Activated effector memory CD4-positive, alpha-beta T cell treated with Interleukin-2 at 50 U/mL for 16 hours (primary cell): ENCODE results near the gene BMPR1A.

Experiments
- DNase-seq: peaks from one replicate; pipeline ENCODE4 v3.0.0-alpha.2; 2020

The BMPR1A gene

DNA sequence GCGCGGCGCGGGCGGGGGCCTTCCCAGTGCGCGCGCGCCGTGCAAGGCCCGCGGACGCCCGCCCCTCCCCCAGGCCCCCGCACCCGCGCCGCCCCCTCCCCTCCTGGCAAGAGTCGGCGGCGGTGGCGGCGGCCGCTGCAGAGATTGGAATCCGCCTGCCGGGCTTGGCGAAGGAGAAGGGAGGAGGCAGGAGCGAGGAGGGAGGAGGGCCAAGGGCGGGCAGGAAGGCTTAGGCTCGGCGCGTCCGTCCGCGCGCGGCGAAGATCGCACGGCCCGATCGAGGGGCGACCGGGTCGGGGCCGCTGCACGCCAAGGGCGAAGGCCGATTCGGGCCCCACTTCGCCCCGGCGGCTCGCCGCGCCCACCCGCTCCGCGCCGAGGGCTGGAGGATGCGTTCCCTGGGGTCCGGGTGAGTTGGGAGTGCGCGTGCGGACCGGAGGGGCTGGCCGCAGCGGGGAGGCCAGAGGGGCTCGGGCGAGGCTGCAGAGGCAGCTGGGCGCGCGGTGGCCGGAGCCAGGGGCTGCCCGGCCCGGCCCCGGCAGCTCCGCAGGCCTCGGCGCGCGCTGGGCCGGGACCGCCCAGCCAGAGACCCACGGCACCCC lies at the start of gene BMPR1A:
TSS of gene BMPR1A (plus strand) at position 109 of the 602 bp plus-strand sequence. CDS start 119,400 bp downstream, outside the sequence.
- DNase-seq: no peak

DNA sequence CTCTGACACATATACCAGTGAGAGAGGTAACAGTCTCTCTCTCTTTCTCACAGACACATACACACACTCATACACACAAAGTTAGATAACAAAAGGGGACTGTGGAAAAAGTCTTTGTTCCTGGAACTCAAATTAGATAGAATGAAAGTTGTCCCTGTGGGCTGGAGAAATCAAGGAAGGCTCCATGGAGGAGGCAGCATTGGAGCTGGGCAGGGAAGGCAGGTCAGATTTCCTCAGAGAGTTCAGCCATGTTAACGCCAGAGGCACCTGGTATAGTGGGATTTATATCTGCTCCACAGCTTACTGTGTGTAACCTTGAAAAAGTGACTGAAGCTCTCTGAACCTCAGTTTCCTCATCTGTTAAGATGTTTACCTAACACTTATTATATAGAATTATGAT lies 49.4 kb upstream of the BMPR1A start:
- no peak for DNase-seq

DNA sequence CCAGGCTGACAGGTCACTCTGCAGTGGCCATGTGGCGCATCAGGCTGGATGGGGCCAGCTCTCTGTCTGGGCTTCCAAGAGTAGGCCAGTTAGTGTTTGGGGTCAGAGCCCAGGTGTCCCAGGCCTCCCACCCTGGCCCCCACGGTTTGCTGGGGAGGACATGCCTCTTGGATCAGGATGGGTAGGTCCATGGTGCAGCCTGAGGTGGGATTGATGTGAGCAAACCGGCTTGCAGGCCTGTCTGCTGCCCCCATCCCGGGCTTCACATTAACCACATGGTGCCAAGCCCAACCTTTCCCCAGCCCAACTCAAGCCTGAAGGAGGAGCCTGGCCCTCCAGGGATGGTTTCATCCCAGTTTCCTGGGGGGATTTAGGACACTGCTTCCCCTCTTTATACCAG lies 48.9 kb upstream of the BMPR1A start:
- DNase-seq: no peak

DNA sequence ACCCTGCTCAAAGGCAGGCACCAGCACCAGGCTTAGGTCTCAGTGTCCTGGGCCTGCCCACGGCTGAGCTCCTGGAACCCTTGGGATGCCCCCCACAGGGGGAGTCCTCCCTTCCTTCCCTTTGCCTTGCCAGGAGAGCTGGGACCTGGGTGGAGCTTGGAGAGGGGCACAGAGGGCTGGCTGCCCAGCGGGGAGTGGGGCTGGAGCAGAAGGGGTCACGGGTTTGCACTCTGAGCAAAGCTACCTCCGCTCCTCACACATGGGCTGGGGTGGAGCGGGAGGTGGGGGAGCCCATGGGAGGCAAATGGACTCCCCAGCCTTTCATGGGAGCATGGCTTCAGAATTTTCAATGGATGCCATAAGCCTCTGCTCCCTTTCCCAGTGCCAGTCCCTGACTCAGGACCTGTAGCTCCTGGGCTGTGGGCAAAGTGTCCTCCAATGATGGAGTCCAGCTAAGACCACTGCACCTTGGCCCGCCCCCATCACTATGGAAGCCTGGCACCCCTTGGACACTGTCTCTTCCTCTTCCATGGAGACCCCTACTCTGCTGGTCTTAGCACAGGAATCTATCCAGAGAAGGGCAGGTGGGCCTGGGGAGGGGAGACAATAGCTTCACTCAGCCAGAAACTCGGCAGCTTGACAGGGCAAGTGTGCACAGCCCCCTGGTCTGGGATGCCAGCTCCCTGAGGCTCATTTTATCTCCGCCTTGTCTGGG lies 48.2 kb upstream of the BMPR1A start:
- no peak for DNase-seq

DNA sequence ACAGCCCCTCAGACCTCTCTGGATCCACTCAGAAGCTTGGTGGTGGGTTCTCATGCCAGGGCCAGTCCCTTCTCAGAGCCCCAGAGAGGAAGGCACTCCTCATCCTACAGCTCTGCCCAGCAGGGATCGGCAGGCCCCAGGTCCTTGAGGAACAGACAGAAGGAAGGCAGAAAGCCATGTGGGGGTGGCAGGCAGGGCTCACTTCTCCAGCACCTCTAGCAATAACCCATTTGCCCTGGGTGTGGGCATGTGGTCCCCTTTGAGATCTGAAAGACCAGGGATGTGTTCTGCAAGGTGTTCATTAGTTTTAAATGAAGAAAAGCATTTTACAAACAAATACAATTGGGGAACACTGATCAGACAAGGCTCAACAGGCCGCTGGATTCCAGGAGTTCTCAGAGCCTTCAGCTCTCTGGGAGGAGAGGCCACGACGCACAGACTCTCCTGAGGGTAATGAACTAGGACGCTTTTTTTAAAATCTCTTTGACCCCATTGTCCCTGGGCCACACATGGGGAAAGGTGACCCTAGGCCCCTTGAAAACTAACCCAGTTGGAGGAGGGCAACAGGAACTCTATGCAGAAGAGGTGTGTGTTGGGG lies 47.5 kb upstream of the BMPR1A start:
- no peak for DNase-seq

DNA sequence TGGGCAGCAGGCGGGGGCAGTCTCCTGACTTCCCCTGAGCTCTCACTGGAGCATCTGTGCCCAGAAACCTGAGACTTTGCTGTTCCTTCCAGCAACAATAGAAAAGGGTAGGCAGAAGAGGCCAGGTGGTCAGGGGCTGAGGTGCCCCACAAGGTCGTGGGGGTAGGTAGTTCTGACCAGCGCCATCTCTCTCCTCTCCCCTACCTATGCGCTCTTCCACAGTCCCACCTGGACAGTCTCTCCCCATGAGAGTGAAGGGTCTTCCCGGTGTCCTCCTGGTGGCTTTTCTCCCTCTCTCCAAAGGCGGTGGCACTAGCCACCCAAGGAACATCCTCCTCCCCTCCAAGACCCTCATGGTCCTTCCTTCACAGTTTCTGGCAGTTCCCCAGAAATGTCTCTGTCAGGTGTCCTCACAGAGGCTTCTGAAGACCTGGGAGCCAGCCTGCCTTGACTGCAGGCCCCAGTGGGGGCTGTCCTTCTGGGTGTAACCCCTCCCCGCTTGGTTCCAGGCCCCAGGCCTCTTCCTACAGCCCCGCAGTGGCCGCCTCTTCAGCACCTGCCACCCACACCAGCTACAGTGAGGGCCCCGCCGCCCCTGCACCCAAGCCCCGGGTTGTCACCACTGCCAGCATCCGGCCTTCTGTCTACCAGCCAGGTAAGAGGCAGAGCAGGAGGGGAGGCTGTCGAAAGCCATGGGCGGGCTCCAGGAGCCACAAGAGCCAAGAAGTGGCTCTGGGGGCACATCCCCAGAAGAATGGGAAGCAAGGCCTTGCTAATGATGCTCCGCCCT lies 46.8 kb upstream of the BMPR1A start:
- DNase-seq: no peak

DNA sequence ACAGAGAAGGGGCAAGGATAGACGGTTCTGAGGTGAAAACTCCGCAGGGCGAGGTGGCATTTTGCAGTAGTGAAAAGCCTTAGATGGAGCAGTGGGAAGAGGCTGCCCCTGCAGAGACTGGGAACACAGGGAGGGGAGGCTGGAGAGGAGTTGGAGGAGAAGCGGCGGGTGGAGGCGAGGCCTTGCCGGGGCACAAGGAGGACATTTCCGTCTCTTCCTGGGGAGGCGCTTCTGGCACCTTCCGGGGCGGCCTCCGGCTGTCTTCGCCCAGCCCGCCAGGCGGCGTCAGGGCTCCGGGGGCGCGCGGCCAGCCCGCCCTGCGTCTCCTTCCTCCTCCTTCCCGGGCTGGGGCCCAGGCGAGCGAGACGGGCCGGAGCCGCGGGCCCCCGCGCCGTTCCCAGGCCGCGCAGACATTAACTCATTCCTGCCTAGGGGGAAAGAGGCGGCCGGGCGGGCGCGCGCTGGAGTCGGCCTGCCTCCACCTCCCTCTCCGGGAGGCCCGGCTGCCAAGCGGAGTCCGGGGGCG lies 45.4 kb upstream of the BMPR1A start:
- DNase-seq: peak; percentile 82

DNA sequence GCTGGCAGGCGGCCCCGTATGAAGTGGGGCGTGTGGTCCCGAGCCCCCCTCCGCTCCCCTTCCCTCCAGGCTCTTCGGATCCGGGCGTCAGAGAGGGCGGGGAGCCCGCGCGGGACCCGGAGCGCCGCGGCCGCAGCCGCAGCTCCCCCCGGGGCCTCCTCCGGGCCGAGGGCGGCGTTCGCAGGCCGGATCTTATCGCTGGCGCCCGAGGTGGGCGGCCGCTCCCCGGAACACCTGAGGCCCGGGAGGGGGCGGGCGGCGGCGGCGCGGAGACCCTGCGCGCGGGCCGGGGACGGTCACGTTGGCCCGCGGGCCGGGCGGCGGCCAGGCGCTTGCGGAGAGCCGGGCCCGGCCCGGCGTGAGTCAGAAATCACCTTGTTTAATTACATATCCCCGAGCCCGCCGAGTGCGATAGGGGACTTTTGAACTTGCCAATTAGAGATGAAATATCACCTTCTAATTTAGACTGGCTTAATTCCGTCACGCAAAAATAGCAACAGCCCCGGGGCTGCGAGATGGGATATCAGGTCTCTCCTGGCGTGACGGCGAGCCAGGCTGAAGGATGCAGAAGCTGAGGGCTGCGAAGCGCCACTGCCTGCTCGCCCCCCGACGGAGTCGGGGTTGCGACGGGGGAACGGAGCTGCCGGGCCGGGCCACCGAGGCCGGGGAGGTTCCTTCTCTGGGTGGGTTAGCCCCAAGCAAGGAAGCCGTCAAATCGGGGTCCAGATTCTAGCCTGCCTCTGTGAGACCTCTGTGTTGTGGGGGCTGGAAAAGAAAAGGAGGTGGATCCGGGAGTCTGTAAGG lies 44.7 kb upstream of the BMPR1A start:
- peak; percentile 44 for DNase-seq

DNA sequence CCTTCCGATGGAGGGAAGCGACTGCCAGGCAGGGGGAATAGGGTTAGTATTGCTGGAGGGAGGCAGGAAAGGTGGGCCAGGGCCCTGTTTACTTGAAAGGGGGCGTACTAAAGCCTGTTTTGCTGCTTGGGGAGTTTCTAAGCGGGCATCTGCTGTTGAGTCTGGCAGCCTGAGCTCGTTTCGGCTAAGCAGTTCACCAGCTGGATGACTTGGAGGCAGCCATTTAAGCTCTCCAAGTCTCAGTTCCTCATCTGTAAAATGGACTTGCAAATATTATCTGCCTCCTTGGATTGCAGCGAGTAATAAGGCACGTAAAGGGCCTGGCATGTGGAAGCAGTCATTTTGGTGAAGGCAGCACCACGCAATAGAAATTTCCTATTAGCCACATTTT lies 44.1 kb upstream of the BMPR1A start:
- no peak for DNase-seq

DNA sequence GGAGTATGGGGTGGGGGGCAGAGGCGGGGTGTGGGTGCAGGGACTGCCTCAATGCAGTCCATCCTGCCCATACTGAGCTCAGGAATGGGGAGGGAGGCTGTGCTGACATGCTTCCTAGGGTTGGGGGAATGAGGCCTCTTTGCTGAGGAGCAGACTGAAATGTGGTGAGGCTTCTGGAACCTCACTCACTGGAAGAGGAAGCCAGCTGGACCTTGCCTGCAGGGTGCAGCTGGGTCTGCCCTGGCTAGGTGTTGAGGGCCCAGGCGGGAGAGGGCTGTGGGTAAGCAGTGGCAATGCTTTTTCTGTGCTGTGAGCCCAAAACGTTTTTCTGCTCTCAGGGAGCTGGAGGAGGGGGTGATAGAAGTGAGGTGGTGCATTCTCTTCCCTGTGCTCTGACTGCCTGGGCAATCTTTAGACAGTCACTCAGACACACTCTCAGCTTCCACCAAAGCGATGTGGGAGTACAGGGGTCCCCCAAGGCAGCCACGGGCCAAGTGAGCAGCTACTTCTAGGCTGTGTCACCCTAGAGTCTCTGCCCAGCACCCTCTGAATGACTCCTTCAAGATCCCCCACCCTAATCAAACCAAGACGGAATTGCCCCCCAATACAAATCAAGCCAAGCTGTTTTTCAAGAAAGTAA lies 41.1 kb upstream of the BMPR1A start:
- no peak for DNase-seq

DNA sequence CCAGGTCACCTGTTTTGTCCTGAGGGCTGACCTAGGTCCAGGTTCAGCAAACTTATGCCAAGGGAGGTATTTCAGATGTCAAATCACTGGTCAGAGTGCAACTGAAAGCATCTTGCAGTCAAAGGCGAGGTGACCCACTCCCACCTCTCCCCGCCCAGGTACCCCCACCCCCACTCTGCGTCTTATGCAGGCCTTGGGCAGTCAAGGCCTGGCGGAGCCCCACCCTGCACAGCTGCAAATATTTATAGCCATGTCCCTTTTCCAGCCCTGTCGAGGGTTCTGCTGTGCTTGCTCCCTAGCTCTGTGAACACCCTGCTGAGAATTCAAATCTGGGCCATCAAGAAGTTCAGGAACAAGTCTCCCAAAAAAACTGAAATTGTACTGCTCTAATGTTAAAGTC lies 40.6 kb upstream of the BMPR1A start:
- DNase-seq: no peak

DNA sequence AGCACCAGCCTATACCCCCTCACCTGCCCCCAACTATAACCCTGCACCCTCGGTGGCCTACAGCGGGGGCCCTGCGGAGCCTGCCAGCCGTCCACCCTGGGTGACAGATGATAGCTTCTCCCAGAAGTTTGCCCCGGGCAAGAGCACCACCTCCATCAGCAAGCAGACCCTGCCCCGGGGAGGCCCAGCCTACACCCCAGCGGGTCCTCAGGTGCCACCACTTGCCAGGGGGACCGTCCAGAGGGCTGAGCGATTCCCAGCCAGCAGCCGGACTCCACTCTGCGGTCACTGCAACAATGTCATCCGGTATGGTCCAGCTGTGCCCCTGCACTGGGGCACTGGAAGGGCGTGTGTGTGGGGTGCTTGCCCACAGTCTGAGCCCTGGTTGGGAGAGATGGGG lies 40.0 kb upstream of the BMPR1A start:
- no peak for DNase-seq

DNA sequence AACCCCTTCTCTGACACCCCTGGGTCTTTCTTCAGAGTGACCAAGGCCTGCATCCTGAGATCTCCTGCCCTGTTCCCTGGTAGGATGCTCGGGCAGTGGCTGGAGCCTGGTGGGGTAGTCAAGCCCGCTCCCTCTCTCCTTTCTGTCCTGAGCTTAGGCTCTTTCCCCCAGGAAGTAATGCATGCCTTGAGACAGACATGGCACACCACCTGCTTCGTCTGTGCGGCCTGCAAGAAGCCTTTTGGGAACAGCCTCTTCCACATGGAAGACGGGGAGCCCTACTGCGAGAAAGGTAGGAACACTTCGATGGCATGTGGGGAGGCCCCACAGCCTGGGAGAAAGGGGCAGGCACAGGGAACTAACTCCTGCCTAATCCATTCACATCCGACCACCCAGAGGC lies 37.9 kb upstream of the BMPR1A start:
- DNase-seq: no peak

DNA sequence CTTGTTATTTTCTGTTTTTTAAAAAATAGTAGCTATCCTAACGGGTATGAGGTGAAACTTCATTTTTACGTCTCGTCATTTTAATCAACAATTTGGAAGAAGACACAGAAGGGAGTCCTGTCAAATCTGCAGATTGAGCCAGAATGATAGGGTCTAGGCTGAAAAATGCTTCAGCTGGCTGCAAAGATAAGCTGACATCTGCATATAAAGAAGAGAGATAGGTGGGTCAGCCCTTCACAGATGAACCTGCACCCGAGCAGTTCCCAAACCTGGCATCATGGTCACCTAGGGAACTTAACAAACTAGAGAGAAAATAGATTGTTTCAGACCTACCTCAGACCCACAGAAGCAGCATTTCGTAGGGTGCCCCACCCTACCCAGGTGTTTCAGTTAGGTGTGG lies 35.2 kb upstream of the BMPR1A start:
- DNase-seq: no peak

DNA sequence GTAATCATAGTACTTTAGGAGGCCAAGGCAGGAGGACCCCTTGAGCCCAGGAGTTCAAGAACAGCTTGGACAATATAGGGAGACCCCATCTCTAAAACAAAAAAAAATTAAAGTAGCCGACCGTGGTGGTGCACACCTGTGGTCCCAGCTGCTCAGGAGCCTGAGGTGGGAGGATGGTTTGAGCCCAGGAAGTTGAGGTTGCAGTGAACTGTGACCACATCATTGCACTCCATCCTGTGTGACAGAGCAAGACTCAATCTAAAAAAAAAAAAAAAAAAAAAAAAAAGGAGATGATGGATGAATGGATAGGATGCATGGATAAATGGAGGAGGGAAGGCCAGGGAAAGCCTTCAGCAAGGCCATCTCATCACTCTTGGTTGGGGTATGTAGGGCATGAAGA lies 33.4 kb upstream of the BMPR1A start:
- DNase-seq: no peak

DNA sequence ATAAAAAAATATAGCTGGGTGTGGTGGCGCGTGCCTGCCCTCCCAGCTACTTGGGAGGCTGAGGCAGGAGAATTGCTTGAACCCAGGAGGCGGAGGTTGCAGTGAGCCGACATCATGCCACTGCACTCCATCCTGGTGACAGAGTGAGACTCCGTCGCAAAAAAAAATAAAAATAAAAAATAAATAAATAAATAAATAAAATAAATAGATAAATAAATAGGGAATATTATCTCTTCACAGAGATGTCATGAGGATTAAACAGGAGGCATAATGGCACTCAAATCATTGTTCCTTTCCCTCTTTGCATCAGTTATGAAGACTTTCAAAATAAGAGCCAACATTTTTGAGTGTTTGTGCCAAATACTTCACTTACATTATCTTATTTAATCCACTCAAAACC lies 32.0 kb upstream of the BMPR1A start:
- DNase-seq: no peak

DNA sequence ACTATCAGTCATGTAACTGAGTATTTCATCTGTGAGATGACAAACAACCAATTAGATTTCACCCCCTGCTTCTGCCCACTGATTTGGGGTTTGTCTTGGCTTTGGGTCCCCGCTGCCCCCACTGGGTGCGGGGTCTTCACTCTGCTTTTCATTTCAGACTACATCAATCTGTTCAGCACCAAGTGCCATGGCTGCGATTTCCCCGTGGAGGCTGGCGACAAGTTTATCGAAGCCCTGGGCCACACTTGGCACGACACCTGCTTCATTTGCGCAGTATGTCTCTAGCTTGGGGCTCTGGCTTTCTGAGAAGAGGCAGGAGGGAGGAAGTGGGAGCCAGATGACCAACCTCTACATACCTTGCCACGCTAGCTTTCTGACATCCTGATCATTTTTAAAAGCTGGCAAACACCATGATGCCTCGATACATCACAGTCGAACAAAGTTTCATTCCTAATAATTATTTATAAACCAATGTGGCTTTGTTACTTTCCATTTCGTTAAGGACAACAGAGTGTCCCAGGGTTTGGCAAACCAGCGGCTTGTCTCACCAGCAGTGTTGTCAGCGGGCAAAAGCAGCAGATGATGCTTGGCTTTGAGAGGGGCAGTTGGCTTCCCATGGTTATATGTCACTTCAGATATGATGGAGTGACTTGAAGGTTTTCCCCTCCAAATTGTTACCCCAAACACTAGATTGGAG lies 30.3 kb upstream of the BMPR1A start:
- DNase-seq: no peak

DNA sequence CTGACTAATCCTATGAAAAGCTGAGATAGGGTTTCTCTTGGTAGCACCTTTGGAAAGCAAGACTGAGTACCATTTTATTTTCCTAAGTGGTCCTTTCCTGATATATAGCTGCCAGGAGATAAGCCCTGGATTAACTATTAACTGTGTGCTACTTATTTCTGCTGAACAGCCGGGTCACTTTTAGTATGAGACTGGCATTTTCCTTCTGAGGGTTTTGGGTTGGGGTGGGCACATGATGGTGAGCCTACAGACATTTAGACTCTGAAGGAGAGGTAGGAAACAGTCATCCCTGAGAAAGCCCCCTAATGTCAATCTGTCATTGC lies 29.8 kb upstream of the BMPR1A start:
- DNase-seq: no peak

DNA sequence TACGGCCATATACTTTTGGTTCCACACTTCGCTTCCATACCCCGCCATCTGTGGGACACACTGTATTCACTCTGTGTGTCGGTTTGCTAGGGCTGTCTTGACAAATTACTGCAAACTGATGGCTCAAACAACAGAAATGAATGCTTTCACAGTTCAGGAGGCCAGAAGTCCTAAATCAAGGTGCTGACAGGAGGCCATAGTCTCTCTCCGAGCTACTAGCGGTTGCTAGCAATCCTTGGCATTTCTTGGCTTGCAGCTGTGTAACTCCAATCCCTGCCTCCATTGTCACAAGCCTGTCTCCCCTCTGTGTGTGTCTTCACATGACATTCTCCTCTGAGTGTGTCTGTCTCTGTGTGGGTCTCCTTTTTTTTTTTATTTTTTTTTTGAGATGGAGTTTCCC lies 28.9 kb upstream of the BMPR1A start:
- DNase-seq: no peak

DNA sequence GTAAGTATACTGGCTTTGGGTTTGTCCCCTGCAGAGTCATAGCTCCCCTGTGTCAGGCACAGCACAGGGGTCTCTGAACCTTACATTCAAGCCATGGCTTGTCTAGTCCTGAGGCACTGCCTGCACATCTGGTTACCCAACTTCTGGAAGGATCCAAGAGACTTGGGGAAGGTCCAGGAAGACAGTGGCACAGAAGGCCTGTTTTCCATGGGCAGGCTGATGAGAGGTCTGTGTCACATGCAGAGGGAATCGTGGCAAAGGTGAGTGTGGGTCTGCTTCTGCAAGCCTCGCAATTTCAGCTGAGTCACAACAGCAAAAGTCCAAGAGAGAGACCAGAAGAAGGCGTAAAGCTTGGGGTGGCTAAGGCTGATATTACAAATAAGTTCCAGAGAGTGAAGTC lies 28.4 kb upstream of the BMPR1A start:
- DNase-seq: no peak

DNA sequence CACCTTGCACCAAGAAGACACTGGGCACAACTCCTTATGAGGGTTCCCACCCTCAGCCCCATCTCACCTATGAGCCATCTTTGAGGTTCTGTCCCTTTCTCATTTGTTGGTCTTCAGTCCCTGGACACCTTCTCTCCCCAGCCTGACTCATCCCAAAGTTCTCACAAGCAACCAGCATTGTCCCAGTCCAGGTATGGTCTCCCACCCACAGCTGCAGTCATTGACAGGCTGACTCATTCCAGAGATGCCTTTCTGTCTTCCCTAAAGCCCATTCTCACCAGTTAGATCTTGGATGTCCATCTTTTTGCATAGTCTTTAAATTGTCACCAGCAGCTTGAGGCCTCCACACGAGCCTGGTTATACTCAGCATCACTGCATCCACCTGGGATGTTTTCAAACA lies 26.7 kb upstream of the BMPR1A start:
- DNase-seq: no peak

DNA sequence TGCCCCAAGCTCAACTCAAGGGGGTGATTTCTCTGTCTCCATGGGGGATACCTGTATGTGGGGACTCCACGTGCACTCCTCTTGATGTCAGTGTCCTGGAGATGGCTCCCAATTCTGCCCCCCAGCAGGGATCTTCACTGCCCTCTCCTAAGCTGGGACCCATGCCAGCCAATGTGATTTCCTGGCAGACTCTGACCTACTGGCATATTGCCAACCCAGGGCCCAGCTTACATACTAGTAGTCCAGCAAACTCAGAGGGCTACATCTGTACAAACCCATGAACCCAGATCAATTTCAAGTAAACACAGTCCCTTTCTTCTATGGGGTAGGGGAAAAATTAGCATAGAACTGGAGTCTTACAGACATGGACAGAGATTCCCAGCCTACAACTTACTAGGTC lies 26.2 kb upstream of the BMPR1A start:
- DNase-seq: no peak
